HepG2 (cell line): ENCODE results near the gene IL17A. TPM values are rescaled to one million over a fixed set of nuclear protein-coding genes. Genes with fewer than 3 reads are reported as not detected.
"Not testable (repeated sequence)": the region's sequence is repeated elsewhere in the genome, so short reads cannot be mapped to it uniquely, and the experiment has no call there.

ENCODE experiments used
- ATAC-seq: fragments of 200-7000 bp; cut with Tn5 transposase; 3 replicates; pipeline ENCODE4 v1.9.1; 2020; ENCODE audit warnings: mild to moderate bottlenecking, moderate library complexity
- BruUV-seq: library from RNA; stranded (reverse); fragments of 400-500 nt; replicated peaks from 2 replicates; lab custom pipeline; 2021; lab: Mats Ljungman, UMichigan
- CTCF ChIA-PET: fragments of 300-600 bp; formaldehyde crosslinking; extraction: SDS; loops from one replicate; lab custom pipeline; 2021; ENCODE audit warnings: low total read pairs, inconsistent platforms, low intra/inter-chr PET ratio; lab: Yijun Ruan, JAX
- POLR2A ChIA-PET: fragments of 350-600 bp; sonication (Branson Sonifier 250); formaldehyde crosslinking; loops from one replicate; lab custom pipeline; 2020; ENCODE audit warnings: antibody characterized with exemption, inconsistent platforms; lab: Yijun Ruan, JAX
- DNase-seq: peaks from one replicate; pipeline ENCODE4 v3.0.0-alpha.2; 2015; ENCODE audit warnings: low spot score
- FAIRE-seq: peaks from 3 replicates; lab custom pipeline; 2011; peaks lifted over from hg19 to GRCh38; lab: Jason Lieb, UNC
- H2AFZ ChIP-seq: one replicate; pipeline ENCODE4 v1.6.1; 2011; ENCODE audit warnings: low read length, inconsistent platforms
- H3K27ac ChIP-seq: fragments of 300-600 bp; 3 replicates; pipeline ENCODE4 v1.8.0; 2011; ENCODE audit warnings: mixed run types, mild to moderate bottlenecking, mixed read lengths, low read length, inconsistent platforms; ENCODE audit not compliant: insufficient read depth; ENCODE audit errors: extremely low read length
- H3K27me3 ChIP-seq, 2 experiments: fragments of 200-600 bp in 1 of 2; 2 replicates in 1 of 2; 3 replicates in 1 of 2; pipeline versions ENCODE4 v1.6.0 to v1.8.0; 2011; ENCODE audit warnings: low read length in 2 of 2, mild to moderate bottlenecking in 2 of 2, moderate library complexity in 2 of 2, inconsistent platforms in 1 of 2; ENCODE audit not compliant: insufficient read depth in 2 of 2, control insufficient read depth in 1 of 2
- H3K36me3 ChIP-seq, 2 experiments: fragments of 200-600 bp in 1 of 2; replicated peaks in 1 of 2; 2 replicates in 1 of 2; 3 replicates in 1 of 2; pipeline versions ENCODE4 v1.5.1 to v1.8.0; 2011; ENCODE audit warnings: low read length in 2 of 2, inconsistent platforms in 1 of 2; ENCODE audit not compliant: insufficient read depth in 2 of 2, control insufficient read depth in 1 of 2
- H3K4me1 ChIP-seq: 2 replicates; pipeline ENCODE4 v1.5.1; 2012; ENCODE audit warnings: low read length, inconsistent platforms; ENCODE audit not compliant: insufficient read depth
- H3K4me2 ChIP-seq: 2 replicates; pipeline ENCODE4 v1.6.0; 2011; ENCODE audit warnings: low read depth, low read length, inconsistent platforms
- H3K4me3 ChIP-seq, 3 experiments: fragments of 200-600 bp in 1 of 3; sonication (generic), shearing (Covaris generic) in 1 of 3; replicated peaks in 1 of 3; 2 replicates each; pipeline ENCODE4 v1.5.1; 2011 to 2016; ENCODE audit warnings: low read length in 3 of 3, inconsistent platforms in 2 of 3, low read depth in 2 of 3, mild to moderate bottlenecking in 2 of 3, control low read depth in 1 of 3, mixed read lengths in 1 of 3; ENCODE audit not compliant: insufficient read depth in 1 of 3
- H3K79me2 ChIP-seq: one replicate; pipeline ENCODE4 v1.6.1; 2011; ENCODE audit warnings: low read length, inconsistent platforms; ENCODE audit not compliant: insufficient read depth
- H3K9ac ChIP-seq: 2 replicates; pipeline ENCODE4 v1.6.0; 2011; ENCODE audit warnings: mild to moderate bottlenecking, low read depth, low read length, inconsistent platforms; ENCODE audit not compliant: insufficient read depth
- H3K9me3 ChIP-seq: 2 replicates; pipeline ENCODE4 v1.5.1; 2012; ENCODE audit warnings: mild to moderate bottlenecking, low read length
- H4K20me1 ChIP-seq: 2 replicates; pipeline ENCODE4 v1.6.0; 2011; ENCODE audit warnings: inconsistent platforms, mild to moderate bottlenecking, low read length, moderate library complexity; ENCODE audit not compliant: insufficient read depth
- ARID3A ChIP-seq: IDR thresholded peaks from 2 replicates; pipeline ENCODE4 v1.6.1; 2012; ENCODE audit warnings: low read depth, low read length, improper control_type of control experiment
- MAFF ChIP-seq: IDR thresholded peaks from 2 replicates; pipeline ENCODE4 v1.6.1; 2011; ENCODE audit warnings: low read depth, low read length, improper control_type of control experiment
- MAFK ChIP-seq, 2 experiments: IDR thresholded peaks in 1 of 2; conservative IDR thresholded peaks in 1 of 2; 2 replicates each; pipeline ENCODE4 v1.6.1; 2011; ENCODE audit warnings: improper control_type of control experiment in 2 of 2, low read length in 2 of 2
- TEAD3 ChIP-seq: optimal IDR thresholded peaks from 2 replicates; pipeline ENCODE3; 2016; ENCODE audit warnings: borderline replicate concordance
- ZBED4 ChIP-seq: sonication (generic); formaldehyde crosslinking; IDR thresholded peaks from 2 replicates; pipeline ENCODE4 v1.4.0; 2020; ENCODE audit warnings: missing genetic modification reagents, borderline replicate concordance
- WGBS: methylation state at CpG from one replicate; pipeline ENCODE4 v1.1.6; 2017; ENCODE audit warnings: low lambda C conversion rate; 5-methylcytosine and 5-hydroxymethylcytosine counted together
- in situ Hi-C: cut with HindIII; loops from 2 replicates; pipeline ENCODE4 v1.10.0; 2017; ENCODE audit warnings: low pct_unique_long_range_greater_than_20kb; ENCODE audit not compliant: extremely low pct_ligation_motif_present
- intact Hi-C: fragments of 100-400 bp; cut with micrococcal nuclease; formaldehyde crosslinking; loops from one replicate; pipeline ENCODE4 v1.10.0; 2022; ENCODE audit not compliant: unreplicated experiment
- polyA plus RNA-seq, 8 experiments: library from polyadenylated mRNA; depleted of rRNA in 3 of 8; stranded (reverse) in 7 of 8; unstranded in 1 of 8; fragments of >200 nt; fragmentation: Illumina TruSeq in 4 of 8; extraction: Trizol in 4 of 8; gene quantifications; 2 replicates each; pipeline versions ENCODE4 v1.2.1 to v1.2.3, GENCODE V29; 2011 to 2016; ENCODE audit warnings: low read depth in 4 of 8, missing spikeins in 1 of 8, mixed read lengths in 1 of 8; ENCODE audit not compliant: insufficient read depth in 1 of 8
- total RNA-seq, 5 experiments: library from RNA; depleted of rRNA; stranded (reverse); fragments of >200 nt; fragmentation: Illumina TruSeq; extraction: Trizol; gene quantifications; 2 replicates each; pipeline ENCODE4 v1.2.3, GENCODE V29; 2016; ENCODE audit warnings: low read depth in 1 of 5

Gene IL17A
- total and polyA plus RNA-seq, 2 of the 13 experiments (the other 11 are each of a cell fraction or from before 2014, with no cell fraction given), result not detected

GRCh38 chr6:52195886-52196285 is 9.7 kb downstream of the IL17A start:
- ATAC-seq, result no peak
- no peak for DNase-seq
- no peaks in the 10 kb centered on the region for H3K36me3 ChIP-seq
- under 1% methylated on average over 2 of the region's 2 CpGs for WGBS
- intact Hi-C loops (no loop called here), in situ Hi-C loops (no loop called here)
- no peaks in the 10 kb centered on the region for H4K20me1 ChIP-seq
- H3K27ac ChIP-seq, result no peak overlapping the region
- no peak overlapping the region for H3K4me2 ChIP-seq
- H3K9ac ChIP-seq, result no peak overlapping the region
- no TSS peak for BruUV-seq
- no peak for FAIRE-seq
- no peak overlapping the region for H3K4me3 ChIP-seq
- H3K4me1 ChIP-seq, result peaks cover 8% of the 10 kb centered on the region
- H3K9me3 ChIP-seq, result no peaks in the 10 kb centered on the region; the same call in 1 of the 2 replicates
- H2AFZ ChIP-seq, result no peak overlapping the region
- H3K27me3 ChIP-seq, result no peaks in the 10 kb centered on the region; a peak in 1 of 5 replicates
- TF ChIP-seq ZBED4, result no peak
- peak; percentile 80 for TF ChIP-seq MAFF
- TF ChIP-seq ARID3A, result no peak
- peak; percentile 83 to 88 for TF ChIP-seq MAFK (conservative IDR thresholded peaks at IDR 0.05 in 1 of 2, IDR thresholded peaks at IDR 0.05 in 1 of 2; ENCODE audit: low read length in 2 of 2)
- no peak for TF ChIP-seq TEAD3 (CRISPR knock-in tag)
- ChIA-PET CTCF (no interaction called here), POLR2A (no interaction called here)
- H3K79me2 ChIP-seq, result no peaks in the 10 kb centered on the region

GRCh38 chr6:52200088-52200487 is 13.9 kb downstream of the IL17A start:
- WGBS, result 23% methylated on average over 5 of the region's 5 CpGs
- POLR2A ChIA-PET, FAIRE-seq, ATAC-seq, H3K27ac ChIP-seq, H3K4me1 ChIP-seq, H3K79me2 ChIP-seq, H3K36me3 ChIP-seq, in situ Hi-C loops, H3K9me3 ChIP-seq, H3K9ac ChIP-seq, H4K20me1 ChIP-seq, H3K27me3 ChIP-seq, H3K4me3 ChIP-seq, intact Hi-C loops, DNase-seq, H3K4me2 ChIP-seq, H2AFZ ChIP-seq, BruUV-seq, CTCF ChIA-PET: not testable (repeated sequence)
